PC-9 (cell line): Measurements from ENCODE around the gene TBCE.

Experiments used
- CTCF ChIP-seq: fragments of 200-600 bp; sonication (generic); conservative IDR thresholded peaks from 2 replicates; pipeline ENCODE4 v1.6.1; 2017; ENCODE audit warnings: mixed run types, antibody characterized with exemption, mild to moderate bottlenecking, moderate library complexity
- EZH2 ChIP-seq: fragments of 200-600 bp; sonication (generic); IDR thresholded peaks from 2 replicates; pipeline ENCODE4 v1.8.0; 2017; ENCODE audit warnings: antibody characterized with exemption, low read depth

DNA sequence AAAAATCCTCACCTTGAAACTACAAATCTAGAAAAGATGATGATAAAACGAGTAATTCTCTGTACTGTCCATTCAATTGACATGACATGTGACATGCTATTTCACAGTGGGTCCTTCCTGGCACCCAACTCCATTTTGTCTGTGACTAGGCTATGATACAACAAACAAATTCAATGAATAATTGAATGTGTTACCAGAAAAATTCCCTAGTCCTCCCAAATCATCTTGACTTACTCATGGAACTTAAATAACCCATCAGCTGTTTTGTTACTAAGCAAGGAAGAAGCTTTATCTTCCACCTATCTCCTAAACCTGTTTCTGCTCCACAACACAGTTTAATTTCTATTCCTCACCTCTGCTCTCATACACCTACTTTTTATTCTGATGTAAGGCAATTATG is 106.6 kb downstream of the TBCE start:
- TF ChIP-seq CTCF (no peak), EZH2 (no peak)
